HepG2 (cell line): ENCODE data around the gene C18orf63. TPM values are rescaled to one million over a fixed set of nuclear protein-coding genes. Genes with fewer than 3 reads are reported as not detected.

ENCODE experiments used
- ATF4 ChIP-seq, 2 experiments: fragments of 450-650 bp in 1 of 2; sonication (generic) in 1 of 2; formaldehyde crosslinking; IDR thresholded peaks; 2 replicates each; pipeline versions ENCODE4 v1.5.0 to v1.8.0; 2020 to 2022; ENCODE audit warnings: mild to moderate bottlenecking in 1 of 2, missing genetic modification reagents in 1 of 2
- CREB3 ChIP-seq: sonication (generic); formaldehyde crosslinking; IDR thresholded peaks from 2 replicates; pipeline ENCODE4 v1.5.0; 2020; ENCODE audit warnings: missing genetic modification reagents
- CREM ChIP-seq, 2 experiments: sonication (generic) in 1 of 2; formaldehyde crosslinking in 1 of 2; IDR thresholded peaks; 2 replicates each; pipeline versions ENCODE4 v1.4.0 to v1.6.1; 2016 to 2020; ENCODE audit warnings: antibody characterized with exemption in 1 of 2, mild to moderate bottlenecking in 1 of 2, missing genetic modification reagents in 1 of 2
- FOXK1 ChIP-seq: sonication (generic); formaldehyde crosslinking; IDR thresholded peaks from 2 replicates; pipeline ENCODE4 v1.4.0; 2020; ENCODE audit warnings: low read depth, missing genetic modification reagents, borderline replicate concordance
- GMEB1 ChIP-seq: sonication (generic); formaldehyde crosslinking; IDR thresholded peaks from 2 replicates; pipeline ENCODE4 v1.5.1; 2020; ENCODE audit warnings: missing genetic modification reagents, mild to moderate bottlenecking, borderline replicate concordance
- HMG20A ChIP-seq: IDR thresholded peaks from 2 replicates; pipeline ENCODE4 v1.6.1; 2016; ENCODE audit warnings: borderline replicate concordance
- KDM2A ChIP-seq: sonication (generic); formaldehyde crosslinking; IDR thresholded peaks from 2 replicates; pipeline ENCODE4 v1.4.0; 2020; ENCODE audit warnings: low read depth, missing genetic modification reagents, borderline replicate concordance
- KDM4B ChIP-seq: sonication (generic); formaldehyde crosslinking; IDR thresholded peaks from 2 replicates; pipeline ENCODE4 v1.4.0; 2020; ENCODE audit warnings: missing genetic modification reagents
- NR2F1 ChIP-seq, 2 experiments: fragments of 450-650 bp in 1 of 2; formaldehyde crosslinking in 1 of 2; IDR thresholded peaks; 2 replicates each; pipeline versions ENCODE4 v1.5.0 to v1.6.1; 2016 to 2020; ENCODE audit warnings: mild to moderate bottlenecking in 1 of 2, missing compliant biosample characterization in 1 of 2, missing genetic modification reagents in 1 of 2, moderate library complexity in 1 of 2
- RXRB ChIP-seq: IDR thresholded peaks from 2 replicates; pipeline ENCODE4 v1.6.1; 2016; ENCODE audit warnings: borderline replicate concordance, missing genetic modification reagents, missing compliant biosample characterization
- SETDB1 ChIP-seq: sonication (generic); formaldehyde crosslinking; IDR thresholded peaks from 2 replicates; pipeline ENCODE4 v1.5.1; 2020; ENCODE audit warnings: missing genetic modification reagents, mild to moderate bottlenecking, borderline replicate concordance
- SIX4 ChIP-seq: sonication (generic); formaldehyde crosslinking; IDR thresholded peaks from 2 replicates; pipeline ENCODE4 v1.4.0; 2020; ENCODE audit warnings: missing genetic modification reagents
- SMAD9 ChIP-seq: sonication (generic); formaldehyde crosslinking; IDR thresholded peaks from 2 replicates; pipeline ENCODE4 v1.5.1; 2020; ENCODE audit warnings: mild to moderate bottlenecking, missing genetic modification reagents
- ZFP62 ChIP-seq: sonication (generic); formaldehyde crosslinking; IDR thresholded peaks from 2 replicates; pipeline ENCODE4 v1.4.0; 2020; ENCODE audit warnings: missing genetic modification reagents
- ZNF570 ChIP-seq: sonication (generic); formaldehyde crosslinking; IDR thresholded peaks from 2 replicates; pipeline ENCODE4 v1.4.0; 2020; ENCODE audit warnings: mild to moderate bottlenecking, missing genetic modification reagents, borderline replicate concordance
- ZNF577 ChIP-seq: sonication (generic); formaldehyde crosslinking; IDR thresholded peaks from 2 replicates; pipeline ENCODE4 v1.4.0; 2020; ENCODE audit warnings: mild to moderate bottlenecking, low read depth, missing genetic modification reagents, borderline replicate concordance
- ZNF678 ChIP-seq: sonication (generic); formaldehyde crosslinking; IDR thresholded peaks from 2 replicates; pipeline ENCODE4 v1.4.0; 2020; ENCODE audit warnings: mild to moderate bottlenecking, missing genetic modification reagents
- ZNF687 ChIP-seq: sonication (generic); formaldehyde crosslinking; IDR thresholded peaks from 2 replicates; pipeline ENCODE4 v1.5.1; 2020; ENCODE audit warnings: mild to moderate bottlenecking, missing genetic modification reagents, moderate library complexity
- ZSCAN22 ChIP-seq: sonication (generic); formaldehyde crosslinking; IDR thresholded peaks from 2 replicates; pipeline ENCODE4 v1.4.0; 2020; ENCODE audit warnings: mild to moderate bottlenecking, missing genetic modification reagents
- polyA plus RNA-seq, 8 experiments: library from polyadenylated mRNA; depleted of rRNA in 3 of 8; stranded (reverse) in 7 of 8; unstranded in 1 of 8; fragments of >200 nt; fragmentation: Illumina TruSeq in 4 of 8; extraction: Trizol in 4 of 8; gene quantifications; 2 replicates each; pipeline versions ENCODE4 v1.2.1 to v1.2.3, GENCODE V29; 2011 to 2016; ENCODE audit warnings: low read depth in 4 of 8, missing spikeins in 1 of 8, mixed read lengths in 1 of 8; ENCODE audit not compliant: insufficient read depth in 1 of 8
- total RNA-seq, 5 experiments: library from RNA; depleted of rRNA; stranded (reverse); fragments of >200 nt; fragmentation: Illumina TruSeq; extraction: Trizol; gene quantifications; 2 replicates each; pipeline ENCODE4 v1.2.3, GENCODE V29; 2016; ENCODE audit warnings: low read depth in 1 of 5
- TF ChIP-seq, protein P1 (sequence below): sonication (generic); formaldehyde crosslinking; IDR thresholded peaks from 2 replicates; pipeline ENCODE4 v1.4.0; 2020; ENCODE audit warnings: missing genetic modification reagents, borderline replicate concordance

The C18orf63 gene
- total and polyA plus RNA-seq, 2 of the 13 experiments (the other 11 are each of a cell fraction or from before 2014, with no cell fraction given) = 0.01 TPM; not detected in 1

DNA sequence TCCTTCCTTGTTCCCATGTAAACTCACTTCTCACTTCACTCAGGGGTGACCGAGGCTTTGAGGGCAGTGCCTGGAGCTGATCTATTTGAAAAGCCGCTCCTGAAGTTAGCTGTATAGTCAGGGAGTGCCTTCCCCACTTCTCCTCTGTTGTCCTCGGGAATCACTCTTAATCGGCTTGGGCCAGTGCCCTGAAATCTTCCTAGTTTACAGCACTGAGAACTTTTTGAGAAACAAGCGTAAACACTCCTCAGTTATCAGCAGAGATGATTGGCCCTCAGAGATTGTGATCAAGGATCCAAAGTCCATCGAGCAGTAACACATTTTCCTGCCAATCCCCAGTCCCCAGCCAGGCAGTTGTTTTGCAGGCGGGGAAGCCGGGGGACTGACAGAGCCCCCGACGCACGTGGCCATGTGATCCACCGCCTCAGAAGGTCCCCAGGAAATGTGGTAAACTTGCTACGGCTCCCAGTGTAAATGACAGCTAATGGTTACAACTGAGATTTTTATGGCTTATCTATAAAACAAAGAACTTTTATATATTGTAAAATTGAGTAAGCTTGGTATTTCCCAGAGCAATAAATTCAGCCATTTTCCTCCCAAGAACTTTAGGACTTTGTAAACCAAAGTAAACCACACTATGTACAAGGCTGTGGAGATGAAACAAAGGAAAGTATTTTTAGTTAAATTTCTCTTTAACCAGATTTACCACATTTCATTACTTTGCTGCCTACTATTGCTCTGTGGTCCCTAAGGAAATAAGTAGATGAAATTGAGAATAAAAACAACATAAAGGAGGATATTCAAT, 53.5 kb downstream of the C18orf63 start (continued):
- TF ChIP-seq CREM (IDR thresholded peaks at IDR 0.05) (no peak), CREM (CRISPR knock-in tag; IDR thresholded peaks at IDR 0.05) (no peak), ZNF577 (CRISPR knock-in tag) (no peak), GMEB1 (CRISPR knock-in tag) (peak; percentile 43; the same call in 1 of the 2 replicates), SMAD9 (CRISPR knock-in tag) (no peak), ZNF570 (no peak), SETDB1 (no peak), RXRB (no peak), CREB3 (CRISPR knock-in tag) (no peak), KDM2A (no peak), KDM4B (CRISPR knock-in tag) (no peak), NR2F1 (CRISPR knock-in tag; IDR thresholded peaks at IDR 0.05) (no peak), HMG20A (CRISPR knock-in tag) (peak; percentile 44; the same call in 1 of the 2 replicates), ATF4 (CRISPR knock-in tag; IDR thresholded peaks at IDR 0.05) (no peak), FOXK1 (CRISPR knock-in tag) (no peak), ZNF687 (peak; percentile 81), SIX4 (CRISPR knock-in tag) (no peak), ZNF678 (CRISPR knock-in tag) (no peak), ZSCAN22 (CRISPR knock-in tag) (no peak), ZFP62 (CRISPR knock-in tag) (no peak)
- TF ChIP-seq, protein P1, sequence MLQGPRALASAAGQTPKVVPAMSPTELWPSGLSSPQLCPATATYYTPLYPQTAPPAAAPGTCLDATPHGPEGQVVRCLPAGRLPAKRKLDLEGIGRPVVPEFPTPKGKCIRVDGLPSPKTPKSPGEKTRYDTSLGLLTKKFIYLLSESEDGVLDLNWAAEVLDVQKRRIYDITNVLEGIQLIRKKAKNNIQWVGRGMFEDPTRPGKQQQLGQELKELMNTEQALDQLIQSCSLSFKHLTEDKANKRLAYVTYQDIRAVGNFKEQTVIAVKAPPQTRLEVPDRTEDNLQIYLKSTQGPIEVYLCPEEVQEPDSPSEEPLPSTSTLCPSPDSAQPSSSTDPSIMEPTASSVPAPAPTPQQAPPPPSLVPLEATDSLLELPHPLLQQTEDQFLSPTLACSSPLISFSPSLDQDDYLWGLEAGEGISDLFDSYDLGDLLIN (CRISPR knock-in tag) = no peak
